Chondrocyte (in vitro differentiated cells): ENCODE results near the gene HDGFL1. TPM values are rescaled to one million over a fixed set of nuclear protein-coding genes. Genes with fewer than 3 reads are reported as not detected.

Experiments used
- DNase-seq: peaks from one replicate; pipeline ENCODE4 v3.0.0; 2021; ENCODE audit warnings: mixed read lengths, low spot score
- H3K27ac Mint-ChIP-seq: one replicate; pipeline ENCODE4 v1.8.0; 2021; ENCODE audit warnings: mild to moderate bottlenecking, moderate library complexity, mixed read lengths; ENCODE audit not compliant: unreplicated experiment
- H3K27me3 Mint-ChIP-seq: 2 replicates; pipeline ENCODE4 v1.8.0; 2021; ENCODE audit warnings: low read depth, mixed read lengths
- H3K36me3 Mint-ChIP-seq: 2 replicates; pipeline ENCODE4 v1.8.0; 2021; ENCODE audit warnings: low read depth, mixed read lengths
- H3K4me1 Mint-ChIP-seq: 2 replicates; pipeline ENCODE4 v1.8.0; 2021; ENCODE audit warnings: low read depth, mild to moderate bottlenecking, mixed read lengths
- H3K4me3 Mint-ChIP-seq: one replicate; pipeline ENCODE4 v1.8.0; 2021; ENCODE audit warnings: mild to moderate bottlenecking, moderate library complexity, mixed read lengths; ENCODE audit not compliant: unreplicated experiment
- H3K9me3 Mint-ChIP-seq: 2 replicates; pipeline ENCODE4 v1.8.0; 2021; ENCODE audit warnings: low read depth, mixed read lengths
- CTCF ChIP-seq: fragments of 200-600 bp; sonication (generic); IDR thresholded peaks from 2 replicates; pipeline ENCODE4 v1.5.0; 2021; ENCODE audit warnings: antibody characterized with exemption, mild to moderate bottlenecking, moderate library complexity
- total RNA-seq: library from RNA; stranded (reverse); gene quantifications from 3 replicates; pipeline ENCODE4 v1.2.1, GENCODE V29; 2021

HDGFL1 gene
- total RNA-seq, 1 donor from 2014 or later: not detected

DNA sequence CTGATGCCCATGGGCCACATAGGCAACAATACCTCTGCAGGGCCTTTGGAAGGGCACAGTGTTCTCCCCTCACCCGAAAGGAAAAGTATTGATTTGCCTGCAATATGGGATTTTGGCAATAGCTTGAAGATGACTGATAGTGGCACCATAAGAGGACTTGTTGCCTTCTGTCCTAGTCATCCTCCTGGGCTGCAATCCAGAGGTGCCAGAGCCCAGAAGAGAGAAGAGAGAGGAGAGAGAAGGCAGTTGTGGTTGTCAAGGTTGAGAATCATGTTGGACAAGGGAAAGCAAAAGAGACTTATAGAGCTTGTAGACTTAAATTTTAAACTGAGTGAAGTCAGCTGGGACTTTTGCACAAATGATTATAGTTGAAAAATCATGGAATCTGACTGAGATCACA, 14.6 kb downstream of the HDGFL1 start:
- TF ChIP-seq CTCF: no peak
- DNase-seq: no peak
- Mint-ChIP-seq H3K27me3 (no peaks in the 10 kb centered on the region), H3K4me1 (peaks cover 8% of the 10 kb centered on the region), H3K27ac (no peak overlapping the region), H3K36me3 (no peaks in the 10 kb centered on the region), H3K9me3 (no peaks in the 10 kb centered on the region), H3K4me3 (no peak overlapping the region)

DNA sequence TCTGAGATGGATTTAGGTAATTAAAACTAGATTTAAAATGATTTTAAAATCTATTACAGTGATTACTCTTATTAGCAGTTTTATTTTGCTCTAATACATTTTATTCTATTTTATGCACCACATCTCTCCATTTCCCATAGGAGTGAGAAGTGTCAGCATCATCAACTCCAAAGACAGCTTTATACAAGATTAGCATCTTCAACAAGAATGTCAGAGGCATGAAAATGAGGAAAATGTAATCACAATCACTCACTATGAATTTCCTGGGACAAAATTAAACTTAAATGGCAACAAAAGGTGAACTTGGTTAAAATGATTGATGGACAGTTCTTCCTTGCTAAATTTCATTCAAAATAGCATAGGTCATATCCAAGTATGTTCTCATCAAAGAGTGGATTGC, 19.8 kb downstream of the HDGFL1 start:
- Mint-ChIP-seq H3K36me3 (no peaks in the 10 kb centered on the region), H3K27me3 (no peaks in the 10 kb centered on the region), H3K27ac (no peak overlapping the region), H3K9me3 (no peaks in the 10 kb centered on the region), H3K4me1 (peaks cover 5% of the 10 kb centered on the region), H3K4me3 (no peak overlapping the region)
- DNase-seq: no peak
- no peak for TF ChIP-seq CTCF

DNA sequence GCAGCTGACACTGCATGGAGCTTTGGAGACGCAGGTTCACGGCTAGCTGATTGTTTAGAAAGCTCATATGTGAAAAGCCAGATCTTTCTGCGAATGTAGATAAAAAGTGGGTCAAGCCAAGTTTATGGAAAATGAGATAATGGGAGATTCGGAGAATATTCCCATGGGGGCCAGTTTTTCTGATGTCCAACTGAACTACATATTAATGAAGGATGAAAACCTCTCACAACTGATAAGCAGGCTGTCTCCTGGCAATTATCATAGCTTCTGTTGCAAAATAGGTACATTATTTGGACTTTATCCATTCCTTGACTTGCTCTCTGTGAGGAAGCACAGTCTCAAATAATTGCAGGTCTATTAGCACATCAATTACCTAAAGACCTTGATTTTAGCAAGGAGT, 21.1 kb downstream of the HDGFL1 start:
- Mint-ChIP-seq H3K4me1 (peaks cover under 1% of the 10 kb centered on the region), H3K9me3 (no peaks in the 10 kb centered on the region), H3K27ac (no peak overlapping the region), H3K27me3 (no peaks in the 10 kb centered on the region), H3K4me3 (no peak overlapping the region), H3K36me3 (no peaks in the 10 kb centered on the region)
- no peak for DNase-seq
- TF ChIP-seq CTCF: no peak

DNA sequence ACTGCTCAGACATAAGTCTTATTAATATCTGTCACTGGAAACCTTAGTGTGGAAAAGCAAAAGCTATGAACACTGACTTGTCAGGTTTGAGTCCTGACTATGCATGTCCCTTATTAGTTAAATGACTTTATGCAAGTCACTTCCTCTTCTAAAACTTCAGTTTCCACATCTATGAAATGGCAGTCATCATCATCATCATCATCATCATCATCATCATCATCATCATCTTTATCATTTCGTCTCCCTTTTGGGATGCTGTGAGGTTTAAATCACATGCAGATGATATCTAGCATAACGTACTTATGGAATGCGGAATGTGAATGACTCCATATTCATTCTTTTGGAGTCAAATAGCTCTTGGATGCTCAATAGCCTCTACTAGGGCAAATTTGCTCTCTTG, 24.5 kb downstream of the HDGFL1 start:
- Mint-ChIP-seq H3K36me3 (no peaks in the 10 kb centered on the region), H3K4me1 (peaks cover 14% of the 10 kb centered on the region), H3K9me3 (no peaks in the 10 kb centered on the region), H3K27me3 (no peaks in the 10 kb centered on the region), H3K27ac (no peak overlapping the region), H3K4me3 (no peak overlapping the region)
- DNase-seq: no peak
- no peak for TF ChIP-seq CTCF

GRCh38 chr6:22596011-22596410, 26.6 kb downstream of the HDGFL1 start:
- Mint-ChIP-seq H3K36me3 (no peaks in the 10 kb centered on the region), H3K27ac (no peak overlapping the region), H3K4me1 (peaks cover 22% of the 10 kb centered on the region), H3K9me3 (peaks cover 5% of the 10 kb centered on the region), H3K4me3 (no peak overlapping the region), H3K27me3 (no peaks in the 10 kb centered on the region)
- no peak for DNase-seq
- no peak for TF ChIP-seq CTCF
